HG02970 (cell line): Measurements from ENCODE around the gene RPL37A.

Source experiments
- ATAC-seq: cut with Tn5 transposase; IDR thresholded peaks from one replicate; pipeline ENCODE4 v1.9.1; 2021; ENCODE audit warnings: mild to moderate bottlenecking, moderate library complexity, moderate number of reproducible peaks; ENCODE audit not compliant: unreplicated experiment, low FRiP score

The RPL37A gene

GRCh38 chr2:216498379-216499352 is at the start of gene RPL37A:
Gene RPL37A (plus strand): TSS chr2:216498844. CDS start chr2:216498875, 31 bp downstream.
- peak; percentile 92 for ATAC-seq

DNA sequence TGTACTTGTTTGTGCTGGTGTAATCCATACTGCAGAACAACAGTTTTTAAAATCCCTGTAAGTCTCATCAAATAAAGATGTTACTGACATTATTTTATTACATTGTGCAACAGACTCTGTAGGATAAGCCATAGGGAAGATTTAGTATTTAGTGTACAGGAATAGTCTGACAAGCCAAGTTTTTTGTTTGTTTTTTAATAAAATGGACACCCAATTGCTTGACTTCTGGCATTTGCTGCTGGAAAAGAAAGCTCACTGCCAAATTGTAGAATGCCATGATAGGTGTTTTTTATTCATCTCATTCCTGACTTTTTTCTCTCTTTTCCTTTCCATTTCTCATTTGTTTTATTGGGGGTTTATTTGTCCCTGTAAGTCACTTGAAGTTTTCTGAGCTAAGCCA is 48.3 kb upstream of the RPL37A start:
- no peak for ATAC-seq

- no peak for ATAC-seq
Measured at GRCh38 chr2:216450784-216451183, 47.9 kb upstream of the RPL37A start.

DNA sequence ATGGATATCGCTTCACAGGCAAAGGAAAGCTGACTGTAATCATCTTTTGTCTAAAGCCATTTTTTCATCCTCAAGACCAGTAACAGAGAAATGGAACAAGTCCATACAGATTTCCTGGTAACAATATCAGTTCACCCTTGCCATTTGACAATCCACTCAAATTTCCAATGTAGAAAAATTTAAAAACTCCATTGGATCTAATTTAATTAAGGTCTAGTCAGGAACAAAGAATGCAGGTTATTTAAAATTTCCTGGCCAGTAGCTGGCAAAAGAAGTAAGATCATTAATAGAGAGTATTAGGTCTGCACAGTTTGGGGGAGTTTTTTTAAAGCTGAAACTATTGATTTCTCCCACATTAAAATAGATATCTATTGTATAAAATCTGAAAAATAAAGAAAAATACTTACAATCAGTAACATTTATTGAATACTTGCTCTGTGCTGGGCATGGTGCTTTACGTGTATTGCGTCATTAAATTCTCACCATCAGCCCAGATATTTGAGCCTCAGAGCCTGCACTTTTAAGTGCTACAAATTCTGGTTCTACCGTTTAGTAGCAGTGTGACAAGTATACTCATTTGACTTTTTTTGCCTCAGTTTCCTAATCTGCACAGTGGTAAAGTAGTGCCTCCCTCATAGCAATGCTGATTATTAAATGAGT is 44.6 kb upstream of the RPL37A start:
- no peak for ATAC-seq

- no peak for ATAC-seq
Measured at GRCh38 chr2:216463148-216463547, 35.5 kb upstream of the RPL37A start.

DNA sequence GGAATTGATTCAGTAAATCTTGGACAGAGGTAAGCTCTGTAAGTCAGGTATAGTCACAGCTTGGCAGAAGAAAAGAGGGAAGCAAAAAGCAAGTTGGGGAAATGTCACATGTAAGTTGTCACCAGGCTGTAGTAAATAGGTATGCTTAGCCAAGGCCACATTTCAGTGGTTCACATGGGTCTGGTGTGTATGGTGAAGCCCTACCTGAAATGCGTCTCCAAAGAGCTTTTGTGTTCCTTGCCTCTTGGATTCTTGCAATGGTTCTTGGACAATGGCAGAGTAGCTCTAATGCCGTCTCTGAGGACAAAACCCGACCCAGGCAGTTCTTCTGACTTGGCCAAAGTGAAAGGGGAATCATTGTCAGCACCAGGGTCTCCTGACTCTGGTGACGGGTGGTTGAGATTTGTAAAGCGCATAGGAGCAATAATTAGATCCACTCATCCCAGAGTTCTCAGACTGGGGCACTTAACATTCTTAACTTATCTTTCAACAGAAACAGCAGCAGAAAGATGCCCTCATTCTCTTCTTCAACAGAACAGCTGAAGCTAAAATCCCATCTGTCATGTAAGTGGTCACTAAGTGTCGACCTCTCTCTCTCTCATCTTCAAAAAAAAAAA is 34.4 kb upstream of the RPL37A start:
- no peak for ATAC-seq

GRCh38 chr2:216465579-216466195 is 33.0 kb upstream of the RPL37A start:
- ATAC-seq, result no peak

DNA sequence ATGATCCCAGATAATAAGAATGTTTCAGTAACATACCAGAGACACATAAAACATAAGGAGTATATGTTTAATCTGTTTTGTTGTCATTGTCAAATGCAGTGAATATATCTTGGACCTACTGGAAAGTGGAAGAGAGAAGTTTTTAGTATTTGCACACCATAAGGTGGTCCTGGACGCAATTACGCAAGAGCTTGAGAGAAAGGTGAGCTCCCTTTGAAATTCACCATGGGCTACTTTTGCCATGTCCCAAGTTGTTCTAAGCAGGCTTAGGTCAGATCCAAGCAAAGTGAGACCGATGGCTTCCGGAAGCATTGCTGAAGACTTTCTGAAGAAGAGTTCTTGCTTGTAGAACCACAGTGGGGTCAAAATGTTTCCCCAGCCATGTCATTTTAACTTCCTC is 30.8 kb upstream of the RPL37A start:
- ATAC-seq, result no peak

- no peak for ATAC-seq
Measured at GRCh38 chr2:216469661-216470060, 29.0 kb upstream of the RPL37A start.

DNA sequence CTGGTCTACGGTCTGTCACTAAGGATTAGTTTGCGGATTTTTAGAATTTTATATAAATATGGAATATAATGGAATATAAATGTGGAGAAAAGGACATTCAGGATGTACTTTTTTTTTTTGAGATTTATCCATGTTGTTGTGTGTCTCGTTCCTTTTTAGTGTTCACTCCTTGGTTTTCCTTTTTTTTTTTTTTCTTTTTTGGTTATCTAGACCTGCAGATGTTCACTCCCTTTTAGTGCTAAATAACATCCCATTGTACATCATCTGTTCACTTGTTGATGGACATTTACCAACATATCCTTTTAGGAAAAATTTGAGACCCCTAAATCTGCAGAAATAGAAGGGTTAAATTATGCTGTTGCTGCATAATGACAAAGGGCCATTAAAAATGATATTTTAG is 25.5 kb upstream of the RPL37A start:
- no peak for ATAC-seq

- no peak for ATAC-seq
Measured at GRCh38 chr2:216474925-216475670, 23.5 kb upstream of the RPL37A start.

DNA sequence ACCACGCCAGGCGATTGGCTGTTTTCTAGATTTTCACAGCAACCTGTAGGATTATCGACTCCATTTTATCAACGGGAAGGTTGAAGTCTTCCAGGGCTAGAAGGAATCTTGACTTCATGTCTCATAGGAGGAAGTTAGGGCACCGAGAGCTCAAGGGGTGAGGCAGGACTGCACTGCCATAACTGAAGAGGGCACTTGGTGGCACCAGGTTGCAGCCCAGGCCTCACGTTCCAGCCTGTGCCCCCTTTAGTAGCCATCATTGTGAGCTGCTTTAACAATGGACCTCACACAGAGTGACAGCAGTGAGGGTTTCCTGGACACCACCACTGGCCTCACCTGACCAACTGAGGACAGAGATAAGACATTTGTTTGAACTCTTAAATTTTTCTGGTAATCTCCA is 22.9 kb upstream of the RPL37A start:
- ATAC-seq, result no peak

- ATAC-seq, result no peak
Measured at GRCh38 chr2:216477283-216478035, 21.2 kb upstream of the RPL37A start.

- ATAC-seq, result no peak
Measured at GRCh38 chr2:216478151-216478550, 20.5 kb upstream of the RPL37A start.

DNA sequence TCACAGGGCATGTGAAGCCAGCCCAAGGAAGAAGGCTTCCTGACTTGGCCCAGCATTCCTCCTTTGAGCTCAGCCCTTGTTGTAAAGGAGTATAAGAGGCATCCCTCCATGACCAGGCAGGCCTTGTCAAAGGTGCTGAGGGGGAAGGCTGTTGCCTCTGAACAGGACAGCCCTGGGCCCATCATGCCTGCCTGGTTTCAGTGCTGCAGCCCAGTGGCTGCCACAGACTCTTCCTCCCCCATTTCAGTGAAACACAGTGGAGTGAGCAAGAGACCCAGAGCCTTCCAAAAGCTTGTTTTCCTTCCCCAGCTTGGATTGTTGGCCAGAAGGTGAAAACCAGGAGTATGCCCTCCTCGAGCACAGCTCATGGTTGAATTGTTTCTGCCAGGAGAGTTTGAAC is 19.9 kb upstream of the RPL37A start:
- ATAC-seq, result no peak

- no peak for ATAC-seq
Measured at GRCh38 chr2:216480221-216480620, 18.4 kb upstream of the RPL37A start.

DNA sequence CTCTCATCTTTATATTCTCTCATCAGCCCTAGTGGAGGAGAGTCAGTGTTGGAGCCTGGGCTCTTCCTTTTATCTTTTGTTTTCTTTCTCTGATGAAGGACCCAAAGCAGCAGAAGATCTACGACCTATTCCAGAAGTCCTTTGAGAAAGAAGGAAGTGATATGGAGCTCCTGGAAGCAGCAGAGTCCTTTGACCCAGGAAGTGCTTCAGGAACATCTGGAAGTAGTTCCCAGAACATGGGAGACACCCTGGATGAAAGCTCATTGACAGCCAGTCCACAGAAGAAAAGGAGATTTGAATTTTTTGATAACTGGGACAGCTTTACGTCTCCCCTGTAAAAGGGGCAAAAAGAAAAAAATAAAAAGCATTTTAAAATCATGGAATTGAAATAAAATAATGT is 16.0 kb upstream of the RPL37A start:
- no peak for ATAC-seq

GRCh38 chr2:216485237-216485636 is 13.4 kb upstream of the RPL37A start:
- ATAC-seq, result no peak

DNA sequence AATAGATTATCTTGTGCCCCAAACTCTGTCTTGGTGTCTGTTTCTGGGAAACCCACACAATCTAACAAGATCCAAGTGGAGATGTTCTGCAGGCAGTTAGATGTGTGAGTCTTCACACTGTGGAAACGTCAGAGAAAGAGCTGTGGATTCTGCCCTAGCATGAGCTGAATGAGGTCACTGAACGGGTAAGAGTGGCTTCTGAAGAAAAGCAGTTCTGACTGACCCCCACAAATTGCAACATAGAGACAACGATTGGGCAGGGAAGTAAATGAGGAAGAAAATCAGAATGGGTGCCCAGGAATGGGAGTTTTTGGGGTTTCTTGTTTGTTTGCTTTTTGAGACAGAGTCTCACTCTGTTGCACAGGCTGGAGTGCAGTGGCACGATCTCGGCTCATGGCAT is 12.9 kb upstream of the RPL37A start:
- no peak for ATAC-seq
